ENCODE data around the gene CCR1.
"Not testable (repeated sequence)": the region's sequence is repeated elsewhere in the genome, so short reads cannot be mapped to it uniquely, and the experiment has no call there.

The CCR1 gene

DNA sequence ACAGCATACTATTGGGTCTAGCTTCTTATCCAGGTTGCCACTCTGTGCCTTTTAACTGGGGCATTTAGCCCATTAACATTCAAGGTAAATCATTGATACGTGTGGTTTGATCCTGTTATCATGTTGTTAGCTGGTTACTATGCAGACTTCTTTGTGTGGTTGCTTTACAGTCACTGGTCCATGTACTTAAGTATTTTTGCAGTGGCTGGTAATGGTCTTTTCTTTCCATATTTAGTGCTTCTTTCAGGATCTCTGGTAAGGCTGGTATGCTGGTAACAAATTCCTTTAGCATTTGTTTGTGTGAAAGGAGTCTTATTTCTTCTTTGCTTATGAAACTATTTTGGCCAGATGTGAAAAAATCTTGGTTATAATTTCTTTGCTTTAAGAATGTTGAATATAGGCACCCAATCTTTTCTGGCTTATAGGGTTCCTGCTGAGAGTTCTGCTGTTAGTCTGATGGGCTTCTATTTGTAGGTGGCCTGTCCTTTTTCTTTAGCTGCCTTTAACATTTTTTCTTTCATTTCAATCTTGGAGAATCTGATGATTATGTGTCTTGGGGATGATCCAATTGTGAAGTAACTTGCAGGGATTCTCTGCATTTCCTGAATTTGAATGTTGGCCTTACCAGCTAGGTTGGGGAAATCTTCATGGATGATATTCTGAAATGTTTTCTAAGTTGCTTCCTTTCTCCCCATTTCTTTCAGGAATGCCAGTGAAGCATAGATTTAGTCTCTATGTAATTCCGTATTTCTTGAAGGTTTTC is 39.3 kb downstream of the CCR1 start:
- DNase-seq (ENCODE audit: low spot score): no peak

DNA sequence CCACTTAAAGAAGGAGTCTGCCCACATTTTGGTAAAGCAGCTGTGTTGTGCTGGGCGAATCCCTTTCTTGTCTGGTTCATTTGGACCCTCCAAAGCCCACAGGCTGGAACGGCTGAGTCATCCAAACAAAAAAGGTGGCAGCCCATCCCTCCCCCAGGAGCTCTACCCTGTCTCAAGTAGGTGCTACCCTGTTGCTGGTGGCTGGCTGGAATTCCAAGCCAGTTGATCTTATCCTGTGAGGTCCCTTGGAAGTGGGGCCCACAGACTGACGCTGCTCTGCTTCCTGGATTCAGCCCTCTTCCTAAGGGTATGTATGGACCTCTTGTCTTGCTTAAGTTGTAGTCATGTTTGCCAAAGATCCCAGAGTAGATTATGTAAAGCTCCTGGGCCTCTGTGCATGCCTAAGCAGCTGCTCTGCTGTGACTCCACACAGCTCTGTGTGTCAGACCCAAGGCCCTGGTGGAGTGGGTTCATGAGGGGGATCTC is 44.5 kb downstream of the CCR1 start:
- DNase-seq (ENCODE audit: low spot score): no peak

DNA sequence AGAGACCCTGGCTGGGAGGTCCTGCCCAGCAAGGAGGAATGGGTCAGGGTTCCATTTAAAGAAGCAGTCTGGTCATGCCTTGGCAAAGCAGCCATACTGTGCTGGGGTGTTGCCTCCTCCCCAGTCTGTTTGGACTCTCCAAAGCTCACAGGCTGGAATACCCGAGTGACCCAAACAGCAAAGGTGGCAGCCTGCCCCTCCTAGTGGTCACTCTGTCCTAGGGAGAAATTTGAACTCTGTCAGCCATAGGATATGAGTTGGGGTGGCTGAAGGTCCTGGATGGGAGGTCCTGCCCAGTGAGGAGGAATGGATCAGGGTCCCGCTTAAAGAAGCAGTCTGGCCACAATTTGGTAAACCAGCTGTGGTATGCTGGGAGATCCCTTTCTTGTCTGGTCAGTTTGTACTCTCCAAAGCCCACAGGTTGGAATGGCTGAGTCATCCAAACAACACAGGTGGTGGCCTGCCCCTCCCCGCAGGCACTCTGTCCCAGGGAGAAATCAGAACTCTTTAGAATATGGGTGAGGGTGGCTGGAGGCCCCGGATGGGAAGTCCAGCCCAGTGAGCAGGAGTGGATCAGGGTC is 45.0 kb downstream of the CCR1 start:
- no peak for DNase-seq (ENCODE audit: low spot score)

DNA sequence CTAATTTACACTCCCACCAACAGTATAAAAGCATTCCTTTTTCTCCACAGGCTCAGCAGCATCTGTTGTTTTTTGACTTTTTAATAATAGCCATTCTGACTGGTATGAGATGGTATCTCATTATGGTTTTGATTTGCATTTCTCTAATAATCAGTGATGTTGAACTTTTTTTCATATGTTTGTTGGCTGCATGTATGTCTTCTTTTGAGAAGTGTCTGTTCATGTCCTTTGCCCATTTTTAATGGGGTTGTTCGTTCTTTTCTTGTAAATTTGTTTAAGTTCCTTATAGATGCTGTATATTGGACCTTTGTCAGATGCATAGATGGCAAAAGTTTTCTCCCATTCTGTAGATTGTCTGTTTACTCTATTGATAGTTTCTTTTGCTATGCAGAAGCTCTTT is 50.4 kb downstream of the CCR1 start:
- DNase-seq (ENCODE audit: low spot score): not testable (repeated sequence)

DNA sequence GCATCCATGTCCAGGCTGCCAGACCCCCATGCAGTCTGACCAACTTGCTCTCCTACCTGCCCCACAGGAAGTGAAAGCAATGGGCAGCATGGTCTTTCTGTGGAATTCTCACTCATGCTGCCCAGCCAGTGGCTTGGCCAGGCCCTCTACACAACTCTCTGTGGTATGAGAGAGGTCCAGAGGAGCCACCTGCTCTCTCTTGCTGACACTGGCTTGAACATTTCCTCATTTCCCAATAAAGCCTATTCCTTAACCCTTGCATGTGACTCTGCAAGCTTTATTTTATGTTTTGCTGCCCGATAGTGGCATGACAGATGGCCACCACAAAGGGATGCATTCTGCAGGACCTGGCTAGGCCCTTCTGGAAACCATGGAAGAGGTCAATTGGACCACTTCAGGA is 53.8 kb downstream of the CCR1 start:
- DNase-seq (ENCODE audit: low spot score): no peak
